Gastrocnemius medialis (tissue), 4 donors: Measurements from ENCODE around the gene HS3ST5. TPM values are rescaled to one million over a fixed set of nuclear protein-coding genes. Genes with fewer than 3 reads are reported as not detected.
A peak's percentile ranks its signal among the peaks of the same experiment; 100 is the strongest.

Experiments
- ATAC-seq, 2 donors: fragments of 150-250 bp; one replicate each; pipeline ENCODE4 v1.9.1; 2016
- DNase-seq, 2 donors: peaks; one replicate each; pipeline ENCODE4 v3.0.0-alpha.2; 2019
- H3K27ac ChIP-seq, 4 donors: fragments of 200-600 bp; sonication (generic); 1 replicate in 1 of 4; 2 replicates in 3 of 4; pipeline ENCODE4 v1.5.1; 2016 to 2018; ENCODE audit warnings: mild to moderate bottlenecking in 2 of 4, moderate library complexity in 1 of 4
- H3K27me3 ChIP-seq, 3 donors: fragments of 200-600 bp; sonication (generic) in 2 of 3; 1 replicate in 1 of 3; 2 replicates in 2 of 3; pipeline versions ENCODE4 v1.5.1 to v1.6.0; 2016 to 2019; ENCODE audit warnings: mild to moderate bottlenecking in 1 of 3, moderate library complexity in 1 of 3
- H3K36me3 ChIP-seq, 2 donors: fragments of 200-600 bp; sonication (generic) in 1 of 2; one replicate each; pipeline ENCODE4 v1.5.1; 2017 to 2018
- H3K4me1 ChIP-seq, 2 donors: fragments of 200-600 bp; sonication (generic) in 1 of 2; one replicate each; pipeline ENCODE4 v1.5.1; 2016 to 2017; ENCODE audit warnings: mild to moderate bottlenecking in 2 of 2
- H3K4me3 ChIP-seq, 4 donors: fragments of 200-600 bp; sonication (generic) in 3 of 4; 1 replicate in 1 of 4; 2 replicates in 3 of 4; pipeline ENCODE4 v1.5.1; 2016 to 2019; ENCODE audit warnings: mild to moderate bottlenecking in 2 of 4
- H3K9me3 ChIP-seq, 3 donors: fragments of 200-600 bp; sonication (generic) in 2 of 3; 1 replicate in 1 of 3; 2 replicates in 2 of 3; pipeline ENCODE4 v1.5.1; 2016 to 2019
- POLR2A ChIP-seq, 2 donors: fragments of 450-650 bp; IDR thresholded peaks; one replicate each; pipeline ENCODE4 v1.6.1; 2017; ENCODE audit warnings: antibody characterized with exemption in 2 of 2, mild to moderate bottlenecking in 2 of 2, moderate library complexity in 2 of 2
- in situ Hi-C, 4 donors: fragments of 200-750 bp; cut with MboI; loops; one replicate each; pipeline versions ENCODE4 v1.15.0 to v1.8.0; 2017; ENCODE audit warnings: low sequenced_read_pairs in 4 of 4
- intact Hi-C: fragments of 100-400 bp; cut with DNase I; formaldehyde crosslinking; loops from one replicate; pipeline ENCODE4 v1.15.1; 2023; ENCODE audit warnings: low total_unique reads
- total RNA-seq, 4 donors: library from RNA; depleted of rRNA; stranded (reverse); fragments of >200 nt; gene quantifications; one replicate each; pipeline versions ENCODE4 v1.1.0 to v1.2.3, GENCODE V29; 2016
- TF ChIP-seq, protein P1 (sequence below), 5 experiments: fragments of 450-650 bp in 3 of 5; fragments of 200-600 bp in 2 of 5; sonication (generic) in 2 of 5; IDR thresholded peaks in 4 of 5; conservative IDR thresholded peaks in 1 of 5; 1 replicate in 4 of 5; 2 replicates in 1 of 5; pipeline ENCODE4 v1.5.1; 2016 to 2019; ENCODE audit warnings: antibody characterized with exemption in 5 of 5, mild to moderate bottlenecking in 3 of 5, moderate library complexity in 3 of 5

The HS3ST5 gene
- total RNA-seq, 4 donors from 2014 or later: 0.13 to 0.41 TPM; not detected in 2

DNA sequence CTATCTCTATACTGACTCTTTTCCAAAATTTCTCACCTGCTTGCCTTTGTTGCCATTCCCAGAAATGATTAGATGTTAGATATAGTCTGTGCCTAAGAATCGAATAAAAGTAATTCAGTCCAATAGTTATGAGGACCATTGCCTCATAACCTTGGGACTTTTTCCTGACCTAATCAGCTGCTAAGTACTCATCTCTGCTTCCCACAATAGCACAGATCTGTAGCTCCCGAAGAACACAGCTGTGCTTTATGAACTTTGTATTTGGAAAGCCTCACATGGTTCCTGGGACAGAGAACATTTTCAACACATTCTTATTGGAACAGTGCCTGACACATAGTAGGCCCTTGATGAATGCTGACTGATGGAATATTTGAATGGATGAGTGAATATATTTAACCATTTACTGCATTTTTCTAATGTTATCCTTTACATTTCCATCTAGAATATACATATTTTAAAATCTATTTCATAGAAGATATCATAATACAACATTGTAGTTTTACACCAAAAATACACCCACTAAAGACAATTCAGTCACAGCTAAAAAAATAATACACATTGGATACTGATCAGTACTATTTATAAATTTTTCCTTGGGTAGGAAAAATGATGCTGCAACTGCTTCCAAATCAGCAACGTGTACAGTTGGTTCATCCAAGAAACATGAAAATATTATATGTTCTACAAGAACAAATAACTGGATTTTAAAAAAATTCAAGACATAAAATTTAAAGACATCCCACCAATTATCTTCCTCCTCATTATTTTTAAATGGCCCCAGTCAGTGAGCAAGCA is 53.9 kb downstream of the HS3ST5 start:
- TF ChIP-seq, protein P1, sequence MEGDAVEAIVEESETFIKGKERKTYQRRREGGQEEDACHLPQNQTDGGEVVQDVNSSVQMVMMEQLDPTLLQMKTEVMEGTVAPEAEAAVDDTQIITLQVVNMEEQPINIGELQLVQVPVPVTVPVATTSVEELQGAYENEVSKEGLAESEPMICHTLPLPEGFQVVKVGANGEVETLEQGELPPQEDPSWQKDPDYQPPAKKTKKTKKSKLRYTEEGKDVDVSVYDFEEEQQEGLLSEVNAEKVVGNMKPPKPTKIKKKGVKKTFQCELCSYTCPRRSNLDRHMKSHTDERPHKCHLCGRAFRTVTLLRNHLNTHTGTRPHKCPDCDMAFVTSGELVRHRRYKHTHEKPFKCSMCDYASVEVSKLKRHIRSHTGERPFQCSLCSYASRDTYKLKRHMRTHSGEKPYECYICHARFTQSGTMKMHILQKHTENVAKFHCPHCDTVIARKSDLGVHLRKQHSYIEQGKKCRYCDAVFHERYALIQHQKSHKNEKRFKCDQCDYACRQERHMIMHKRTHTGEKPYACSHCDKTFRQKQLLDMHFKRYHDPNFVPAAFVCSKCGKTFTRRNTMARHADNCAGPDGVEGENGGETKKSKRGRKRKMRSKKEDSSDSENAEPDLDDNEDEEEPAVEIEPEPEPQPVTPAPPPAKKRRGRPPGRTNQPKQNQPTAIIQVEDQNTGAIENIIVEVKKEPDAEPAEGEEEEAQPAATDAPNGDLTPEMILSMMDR (IDR thresholded peaks at IDR 0.05 in 4 of 5, conservative IDR thresholded peaks at IDR 0.05 in 1 of 5): no peak
- TF ChIP-seq POLR2A (IDR thresholded peaks at IDR 0.05): no peak
- H3K27ac ChIP-seq: no peak overlapping the region
- no peak for DNase-seq
- no peaks in the 10 kb centered on the region for H3K27me3 ChIP-seq
- H3K9me3 ChIP-seq: no peaks in the 10 kb centered on the region
- H3K36me3 ChIP-seq: no peaks in the 10 kb centered on the region
- in situ Hi-C loops (loop anchor here in 1 of 4 donors (25.0 kb wide), 1 partner anchor 127 kb away; no protein-coding TSS in a partner anchor), intact Hi-C loops (no loop called here)
- peak; percentile 36 to 50 for ATAC-seq
- H3K4me1 ChIP-seq: no peaks in the 10 kb centered on the region
- H3K4me3 ChIP-seq: no peak overlapping the region

GRCh38 chr6:114287461-114287860 is 55.4 kb downstream of the HS3ST5 start:
- Histone ChIP-seq H3K4me1 (no peaks in the 10 kb centered on the region), H3K27me3 (no peaks in the 10 kb centered on the region), H3K9me3 (no peaks in the 10 kb centered on the region), H3K4me3 (no peak overlapping the region), H3K27ac (no peak overlapping the region), H3K36me3 (no peaks in the 10 kb centered on the region)
- intact Hi-C loops: no loop called here
- no peak for DNase-seq
- in situ Hi-C loops: loop anchor here in 1 of 4 donors (25.0 kb wide), 1 partner anchor 125 kb away; no protein-coding TSS in a partner anchor
- TF ChIP-seq, protein P1 (IDR thresholded peaks at IDR 0.05 in 4 of 5, conservative IDR thresholded peaks at IDR 0.05 in 1 of 5): no peak
- TF ChIP-seq POLR2A (IDR thresholded peaks at IDR 0.05): no peak
- ATAC-seq: no peak

DNA sequence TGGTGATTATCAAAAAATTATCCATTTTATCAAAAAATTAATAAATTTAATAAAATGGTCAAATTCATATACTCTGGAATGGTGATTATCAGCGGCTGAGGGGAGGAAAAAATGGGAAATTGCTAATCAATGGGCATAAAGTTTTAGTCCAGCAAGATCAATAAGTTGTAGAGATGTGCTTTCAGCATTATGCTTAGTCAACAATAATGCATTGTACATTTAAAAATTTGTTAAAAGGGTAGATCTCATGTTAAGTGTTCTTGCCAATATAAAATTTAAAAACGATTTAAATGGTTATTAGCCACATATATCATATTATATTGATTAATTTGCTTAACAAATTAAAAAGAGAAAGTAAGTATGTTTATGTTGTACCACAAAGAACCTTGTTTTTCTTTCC is 56.6 kb downstream of the HS3ST5 start:
- H3K4me1 ChIP-seq: no peaks in the 10 kb centered on the region
- no peak for TF ChIP-seq POLR2A (IDR thresholded peaks at IDR 0.05)
- TF ChIP-seq, protein P1 (IDR thresholded peaks at IDR 0.05 in 4 of 5, conservative IDR thresholded peaks at IDR 0.05 in 1 of 5): no peak
- in situ Hi-C loops (loop anchor here in 1 of 4 donors (25.0 kb wide), 1 partner anchor 124 kb away; no protein-coding TSS in a partner anchor), intact Hi-C loops (no loop called here)
- H3K36me3 ChIP-seq: no peaks in the 10 kb centered on the region
- no peak overlapping the region for H3K27ac ChIP-seq
- no peaks in the 10 kb centered on the region for H3K27me3 ChIP-seq
- no peak overlapping the region for H3K4me3 ChIP-seq
- ATAC-seq: no peak
- no peak for DNase-seq
- no peaks in the 10 kb centered on the region for H3K9me3 ChIP-seq

DNA sequence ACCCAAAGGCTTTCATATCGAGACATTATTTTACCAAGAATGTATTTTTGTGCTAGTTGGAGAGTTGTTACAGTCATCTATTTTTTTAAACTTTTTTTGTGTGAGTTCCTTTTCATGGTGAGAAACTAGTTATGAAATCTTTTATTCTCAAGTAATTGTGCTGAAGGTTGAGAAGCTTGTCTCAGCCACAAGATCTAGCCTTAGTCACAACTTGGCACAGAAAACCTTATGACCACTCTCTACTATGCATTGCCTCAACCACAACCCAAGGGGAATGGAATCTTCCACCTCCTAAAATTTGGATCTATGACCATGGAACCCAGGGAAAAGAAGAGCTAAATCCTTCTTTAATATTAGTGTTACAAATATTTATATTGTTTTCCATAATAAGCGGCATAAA is 58.5 kb downstream of the HS3ST5 start:
- Histone ChIP-seq H3K4me3 (no peak overlapping the region), H3K27ac (no peak overlapping the region), H3K4me1 (no peaks in the 10 kb centered on the region), H3K36me3 (no peaks in the 10 kb centered on the region), H3K9me3 (no peaks in the 10 kb centered on the region), H3K27me3 (no peaks in the 10 kb centered on the region)
- ATAC-seq: no peak
- TF ChIP-seq, protein P1 (IDR thresholded peaks at IDR 0.05 in 4 of 5, conservative IDR thresholded peaks at IDR 0.05 in 1 of 5): no peak
- TF ChIP-seq POLR2A (IDR thresholded peaks at IDR 0.05): no peak
- intact Hi-C loops: no loop called here
- in situ Hi-C loops: loop anchor here in 1 of 4 donors (25.0 kb wide), 1 partner anchor 122 kb away; no protein-coding TSS in a partner anchor
- no peak for DNase-seq
